H7 (cell line): ENCODE data around the gene JPH3. TPM values are rescaled to one million over a fixed set of nuclear protein-coding genes. Genes with fewer than 3 reads are reported as not detected.
A peak's percentile ranks its signal among the peaks of the same experiment; 100 is the strongest.
"Not testable (repeated sequence)": the region's sequence is repeated elsewhere in the genome, so short reads cannot be mapped to it uniquely, and the experiment has no call there.

ENCODE experiments used
- DNase-seq: peaks from one replicate; pipeline ENCODE4 v3.0.0; 2012
- H3K27me3 ChIP-seq: 2 replicates; pipeline ENCODE4 v1.6.0; 2011; ENCODE audit warnings: mild to moderate bottlenecking, low read length; ENCODE audit not compliant: control insufficient read depth, insufficient read depth
- H3K36me3 ChIP-seq: replicated peaks from 2 replicates; pipeline ENCODE4 v1.5.1; 2011; ENCODE audit warnings: low read length; ENCODE audit not compliant: control insufficient read depth, insufficient read depth
- H3K4me3 ChIP-seq: 2 replicates; pipeline ENCODE4 v1.5.1; 2011; ENCODE audit warnings: low read depth, mild to moderate bottlenecking, control low read depth, low read length, moderate library complexity; ENCODE audit not compliant: insufficient read depth
- total RNA-seq: library from RNA; depleted of rRNA; stranded (reverse); fragments of >200 nt; shearing (Covaris generic); gene quantifications from 2 replicates; pipeline ENCODE4 v1.2.3, GENCODE V29; 2014

The JPH3 gene
- total RNA-seq, 1 experiment from 2014 or later = 24.0 TPM

GRCh38 chr16:87569601-87570571, 32.4 kb upstream of the JPH3 start:
- no peaks in the 10 kb centered on the region for H3K27me3 ChIP-seq
- no peak overlapping the region for H3K4me3 ChIP-seq
- no peak for DNase-seq

GRCh38 chr16:87570572-87570937, 31.8 kb upstream of the JPH3 start:
- Histone ChIP-seq H3K4me3 (no peak overlapping the region), H3K27me3 (no peaks in the 10 kb centered on the region), H3K36me3 (no peaks in the 10 kb centered on the region)
- no peak for DNase-seq

More at GRCh38 chr16:87569601-87570571, 32.4 kb upstream of the JPH3 start:
- H3K36me3 ChIP-seq = no peaks in the 10 kb centered on the region

- H3K27me3 ChIP-seq = no peaks in the 10 kb centered on the region
- DNase-seq = peak; percentile 94
- no peak overlapping the region for H3K4me3 ChIP-seq
- no peaks in the 10 kb centered on the region for H3K36me3 ChIP-seq
These were observed 31.1 kb upstream of the JPH3 start for GRCh38 chr16:87570938-87571867.

GRCh38 chr16:87571868-87572244, 30.5 kb upstream of the JPH3 start:
- Histone ChIP-seq H3K27me3 (no peaks in the 10 kb centered on the region), H3K36me3 (no peaks in the 10 kb centered on the region), H3K4me3 (no peak overlapping the region)
- no peak for DNase-seq

- DNase-seq = peak; percentile 52
- no peaks in the 10 kb centered on the region for H3K27me3 ChIP-seq
- no peak overlapping the region for H3K4me3 ChIP-seq
- H3K36me3 ChIP-seq = no peaks in the 10 kb centered on the region
These were observed 29.3 kb upstream of the JPH3 start for GRCh38 chr16:87572959-87573358.

- DNase-seq = peak; percentile 92
These were observed 27.1 kb upstream of the JPH3 start for GRCh38 chr16:87575027-87575804.

GRCh38 chr16:87576171-87576570, 26.1 kb upstream of the JPH3 start:
- no peak overlapping the region for H3K4me3 ChIP-seq
- no peaks in the 10 kb centered on the region for H3K36me3 ChIP-seq
- H3K27me3 ChIP-seq = no peaks in the 10 kb centered on the region
- peak; percentile 86 for DNase-seq

More at GRCh38 chr16:87575027-87575804, 27.1 kb upstream of the JPH3 start:
- Histone ChIP-seq H3K36me3 (no peaks in the 10 kb centered on the region), H3K4me3 (0 out of 2 replicates have a peak overlapping the region, but pooled peaks have one; percentile 6), H3K27me3 (no peaks in the 10 kb centered on the region)

- H3K27me3 ChIP-seq, H3K4me3 ChIP-seq, H3K36me3 ChIP-seq, DNase-seq: not testable (repeated sequence)
These were observed 24.0 kb upstream of the JPH3 start for GRCh38 chr16:87578142-87578930.

GRCh38 chr16:87579691-87580090, 22.6 kb upstream of the JPH3 start:
- Histone ChIP-seq H3K36me3 (no peaks in the 10 kb centered on the region), H3K27me3 (no peaks in the 10 kb centered on the region), H3K4me3 (no peak overlapping the region)
- DNase-seq = no peak

- Histone ChIP-seq H3K36me3 (no peaks in the 10 kb centered on the region), H3K4me3 (no peak overlapping the region), H3K27me3 (no peaks in the 10 kb centered on the region; the same call in 1 of the 2 replicates)
- DNase-seq = no peak
These were observed 21.4 kb upstream of the JPH3 start for GRCh38 chr16:87580855-87581261.

- Histone ChIP-seq H3K27me3 (no peaks in the 10 kb centered on the region; the same call in 1 of the 2 replicates), H3K36me3 (no peaks in the 10 kb centered on the region), H3K4me3 (no peak overlapping the region)
- no peak for DNase-seq
These were observed 20.5 kb upstream of the JPH3 start for GRCh38 chr16:87581857-87582215.

GRCh38 chr16:87582216-87582965, 19.9 kb upstream of the JPH3 start:
- no peak overlapping the region for H3K4me3 ChIP-seq
- DNase-seq = peak; percentile 83
- H3K36me3 ChIP-seq = no peaks in the 10 kb centered on the region
- no peaks in the 10 kb centered on the region; the same call in 1 of the 2 replicates for H3K27me3 ChIP-seq

GRCh38 chr16:87582966-87583325, 19.4 kb upstream of the JPH3 start:
- no peak for DNase-seq
- H3K4me3 ChIP-seq = no peak overlapping the region
- no peaks in the 10 kb centered on the region for H3K36me3 ChIP-seq
- H3K27me3 ChIP-seq = no peaks in the 10 kb centered on the region; the same call in 1 of the 2 replicates
